PC-3 (cell line): Measurements from ENCODE around the gene ZNF614. TPM values are rescaled to one million over a fixed set of nuclear protein-coding genes. Genes with fewer than 3 reads are reported as not detected.
"Not testable (repeated sequence)": the region's sequence is repeated elsewhere in the genome, so short reads cannot be mapped to it uniquely, and the experiment has no call there.

Experiments used
- ATAC-seq: fragments of 200-7000 bp; cut with Tn5 transposase; 2 replicates; pipeline ENCODE4 v1.9.1; 2020; ENCODE audit warnings: mild to moderate bottlenecking, moderate library complexity
- BruUV-seq: library from RNA; stranded (reverse); fragments of 400-500 nt; replicated peaks from 2 replicates; lab custom pipeline; 2021; lab: Mats Ljungman, UMichigan
- CTCF ChIA-PET: fragments of 300-600 bp; sonication (Branson Sonifier 250); formaldehyde crosslinking; loops from one replicate; lab custom pipeline; 2022; ENCODE audit warnings: antibody characterized with exemption; lab: Charles Lee
- POLR2A ChIA-PET: fragments of 300-600 bp; sonication (Branson Sonifier 250); formaldehyde crosslinking; loops from one replicate; lab custom pipeline; 2022; ENCODE audit warnings: antibody characterized with exemption; ENCODE audit not compliant: unreplicated experiment; lab: Charles Lee
- DNase-seq: peaks from one replicate; pipeline ENCODE4 v3.0.0-alpha.2; 2015
- H2AFZ ChIP-seq: fragments of 300-600 bp; sonication (generic); 2 replicates; pipeline ENCODE4 v1.6.0; 2016; ENCODE audit warnings: antibody characterized with exemption, low read length
- H3F3A ChIP-seq: fragments of 300-600 bp; sonication (generic); one replicate; pipeline ENCODE4 v1.6.0; 2017; ENCODE audit warnings: antibody characterized with exemption, low read length, control low read depth, mild to moderate bottlenecking; ENCODE audit not compliant: unreplicated experiment
- H3K27ac ChIP-seq: fragments of 300-600 bp; sonication (generic); 2 replicates; pipeline ENCODE4 v1.5.1; 2016; ENCODE audit warnings: mild to moderate bottlenecking, low read length
- H3K27me3 ChIP-seq: fragments of 300-600 bp; sonication (generic); 2 replicates; pipeline ENCODE4 v1.6.1; 2016; ENCODE audit warnings: low read length, mixed read lengths
- H3K36me3 ChIP-seq: fragments of 300-600 bp; sonication (generic); 2 replicates; pipeline ENCODE4 v1.6.1; 2016; ENCODE audit warnings: low read depth, mixed run types, low read length, mixed read lengths
- H3K4me1 ChIP-seq: fragments of 300-600 bp; sonication (generic); 2 replicates; pipeline ENCODE4 v1.5.1; 2016; ENCODE audit warnings: low read length; ENCODE audit not compliant: insufficient read depth
- H3K4me2 ChIP-seq: fragments of 300-600 bp; sonication (generic); 2 replicates; pipeline ENCODE4 v1.6.0; 2016; ENCODE audit warnings: low read length
- H3K4me3 ChIP-seq: fragments of 300-600 bp; sonication (generic); 2 replicates; pipeline ENCODE4 v1.5.1; 2016; ENCODE audit warnings: mild to moderate bottlenecking, low read length, mixed read lengths
- H3K79me2 ChIP-seq: fragments of 300-600 bp; sonication (generic); 2 replicates; pipeline ENCODE4 v1.6.1; 2017; ENCODE audit warnings: low read length, mixed read lengths
- H3K9ac ChIP-seq: fragments of 300-600 bp; sonication (generic); 2 replicates; pipeline ENCODE4 v1.6.0; 2016; ENCODE audit warnings: mild to moderate bottlenecking, low read length
- H3K9me2 ChIP-seq: fragments of 300-600 bp; sonication (generic); replicated peaks from 2 replicates; pipeline ENCODE4 v1.6.1; 2016; ENCODE audit warnings: mixed run types, low read length, mixed read lengths
- H3K9me3 ChIP-seq: fragments of 300-600 bp; sonication (generic); 2 replicates; pipeline ENCODE4 v1.6.1; 2016; ENCODE audit warnings: low read length, mixed read lengths
- H4K20me1 ChIP-seq: fragments of 300-600 bp; sonication (generic); 2 replicates; pipeline ENCODE4 v1.6.1; 2016; ENCODE audit warnings: low read length, mixed read lengths
- CTCF ChIP-seq: fragments of 300-600 bp; sonication (generic); conservative IDR thresholded peaks from 2 replicates; pipeline ENCODE4 v1.5.1; 2017; ENCODE audit warnings: antibody characterized with exemption, low read depth, mild to moderate bottlenecking, low read length
- EZH2 ChIP-seq: fragments of 300-600 bp; sonication (generic); IDR thresholded peaks from one replicate; pipeline ENCODE4 v1.6.1; 2017; ENCODE audit warnings: antibody characterized with exemption, mild to moderate bottlenecking, low read length; ENCODE audit not compliant: unreplicated experiment
- EZH2phosphoT487 ChIP-seq: fragments of 300-600 bp; sonication (generic); IDR thresholded peaks from 2 replicates; pipeline ENCODE4 v1.6.1; 2018; ENCODE audit warnings: mild to moderate bottlenecking, antibody characterized with exemption, low read length, borderline replicate concordance
- intact Hi-C: fragments of 100-400 bp; cut with micrococcal nuclease; formaldehyde crosslinking; loops from 2 replicates; pipeline ENCODE4 v1.9.0; 2023
- total RNA-seq: library from RNA; depleted of rRNA; stranded (reverse); fragments of >200 nt; gene quantifications from 2 replicates; pipeline ENCODE4 v1.2.3, GENCODE V29; 2014

The ZNF614 gene
- total RNA-seq, 1 experiment from 2014 or later: 10.4 TPM

GRCh38 chr19:52051736-52052135, 23.6 kb upstream of the ZNF614 start:
- H2AFZ ChIP-seq, H3K4me3 ChIP-seq, POLR2A ChIA-PET, intact Hi-C loops, H3K4me1 ChIP-seq, H4K20me1 ChIP-seq, H3K9ac ChIP-seq, H3F3A ChIP-seq, H3K79me2 ChIP-seq, DNase-seq, CTCF ChIA-PET, H3K9me3 ChIP-seq, ATAC-seq, BruUV-seq, H3K4me2 ChIP-seq, H3K9me2 ChIP-seq, H3K27ac ChIP-seq, H3K27me3 ChIP-seq: not testable (repeated sequence)
- H3K36me3 ChIP-seq: peaks cover 22% of the 10 kb centered on the region

- no peaks in the 10 kb centered on the region for H3K27me3 ChIP-seq
- peak within 1 kb of the TSS; percentile 81 for H3K9ac ChIP-seq
- 0 out of 2 replicates have a peak, but pooled peaks cover 6% of the 10 kb centered on the region for H3K79me2 ChIP-seq
- DNase-seq (peak; percentile 94), ATAC-seq (peak; percentile 96)
- no peaks in the 10 kb centered on the region for H4K20me1 ChIP-seq
- H3K4me3 ChIP-seq: peak within 1 kb of the TSS; percentile 71
- CTCF ChIA-PET: interaction anchor here (0.6 kb wide), 1 partner anchor 53 kb away, joined by 4 read pairs; no protein-coding TSS in a partner anchor
- H3K9me2 ChIP-seq: no peaks in the 10 kb centered on the region
- peaks cover 49% of the 10 kb centered on the region for H3K36me3 ChIP-seq
- no peaks in the 10 kb centered on the region for H3F3A ChIP-seq
- TSS peak; percentile 94 for BruUV-seq
- peak within 1 kb of the TSS; percentile 45 for H3K27ac ChIP-seq
- H3K9me3 ChIP-seq: peaks cover 29% of the 10 kb centered on the region; the same call in 1 of the 2 replicates
- H2AFZ ChIP-seq: peak within 1 kb of the TSS; percentile 98
- H3K4me1 ChIP-seq: peaks cover 3% of the 10 kb centered on the region; the same call in 1 of the 2 replicates
- POLR2A ChIA-PET: interaction anchor here (0.6 to 0.7 kb wide), 2 partner anchors 256 to 346 kb away, joined by 4 read pairs; no protein-coding TSS in a partner anchor
- peak within 1 kb of the TSS; percentile 87 for H3K4me2 ChIP-seq
- TF ChIP-seq CTCF: no peak
- TF ChIP-seq EZH2: no peak
- TF ChIP-seq EZH2phosphoT487: no peak
- intact Hi-C loops: loop anchor here (10.0 kb wide), 1 partner anchor 124 kb away; the partner anchor contains the start of gene ZNF613
Observed at GRCh38 chr19:52048555-52049501, 20.6 kb upstream of the ZNF614 start, which contains the start of gene ZNF432. Gene ZNF432 (minus strand): TSS chr19:52048838. CDS start chr19:52046868, 1,970 bp downstream.

- H3K9ac ChIP-seq: no peak overlapping the region
- no peaks in the 10 kb centered on the region for H3K9me2 ChIP-seq
- no peaks in the 10 kb centered on the region for H3K27me3 ChIP-seq
- no peak overlapping the region for H3K4me2 ChIP-seq
- H4K20me1 ChIP-seq: no peaks in the 10 kb centered on the region
- no TSS peak for BruUV-seq
- no peak overlapping the region for H2AFZ ChIP-seq
- no peak overlapping the region; the same call in 1 of the 2 replicates for H3K4me3 ChIP-seq
- H3F3A ChIP-seq: no peaks in the 10 kb centered on the region
- peaks cover 86% of the 10 kb centered on the region for H3K36me3 ChIP-seq
- H3K79me2 ChIP-seq: no peaks in the 10 kb centered on the region
- TF ChIP-seq EZH2phosphoT487 (no peak), CTCF (no peak), EZH2 (no peak)
- DNase-seq: no peak
- ChIA-PET POLR2A (no interaction called here), CTCF (no interaction called here)
- no peak for ATAC-seq
- no peaks in the 10 kb centered on the region for H3K4me1 ChIP-seq
- H3K27ac ChIP-seq: no peak overlapping the region
- peaks cover 38% of the 10 kb centered on the region for H3K9me3 ChIP-seq
- intact Hi-C loops: no loop called here
Observed at GRCh38 chr19:52039169-52039568, 11.0 kb upstream of the ZNF614 start.
